K562 (cell line): ENCODE data around the gene GEMIN4. TPM values are rescaled to one million over a fixed set of nuclear protein-coding genes. Genes with fewer than 3 reads are reported as not detected.

ENCODE experiments used
- ATAC-seq: fragments of 200-7000 bp; cut with Tn5 transposase; 3 replicates; pipeline ENCODE4 v1.9.1; 2020; ENCODE audit warnings: moderate library complexity
- BruUV-seq: library from RNA; stranded (reverse); fragments of 400-500 nt; replicated peaks from 2 replicates; lab custom pipeline; 2021; lab: Mats Ljungman, UMichigan
- CTCF ChIA-PET: fragments of 300-600 bp; formaldehyde crosslinking; extraction: SDS; loops from one replicate; lab custom pipeline; 2021; ENCODE audit warnings: low intra/inter-chr PET ratio; lab: Yijun Ruan, JAX
- POLR2A ChIA-PET: fragments of 300-600, 350-650 bp; sonication (Branson Sonifier 250); formaldehyde crosslinking; extraction: SDS; loops from one replicate; lab custom pipeline; 2021; ENCODE audit warnings: antibody characterized with exemption, inconsistent platforms; lab: Yijun Ruan, JAX
- DNase-seq, 4 experiments: peaks; one replicate each; pipeline versions ENCODE4 v3.0.0 to v3.0.0-alpha.2; 2011 to 2018; ENCODE audit warnings: low spot score in 3 of 4, mixed read lengths in 3 of 4; ENCODE audit errors: extremely low read depth in 1 of 4
- FAIRE-seq: peaks from 2 replicates; lab custom pipeline; 2011; peaks lifted over from hg19 to GRCh38; lab: Jason Lieb, UNC
- H2AFZ ChIP-seq: 2 replicates; pipeline ENCODE4 v1.6.0; 2011; ENCODE audit warnings: low read depth, low read length, control low read depth, inconsistent platforms
- H3K27ac ChIP-seq: fragments of 200-600 bp; 3 replicates; pipeline ENCODE4 v1.8.0; 2011; ENCODE audit warnings: low read depth, mild to moderate bottlenecking, control low read depth, inconsistent platforms, low read length, moderate library complexity, mixed read lengths; ENCODE audit errors: extremely low read depth
- H3K27me3 ChIP-seq, 2 experiments: fragments of 300-600 bp in 1 of 2; 2 replicates in 1 of 2; 3 replicates in 1 of 2; pipeline versions ENCODE4 v1.6.0 to v1.8.0; 2011; ENCODE audit warnings: inconsistent platforms in 2 of 2, low read length in 2 of 2, mild to moderate bottlenecking in 1 of 2, mixed read lengths in 1 of 2, moderate library complexity in 1 of 2; ENCODE audit not compliant: control insufficient read depth in 2 of 2, insufficient read depth in 2 of 2
- H3K36me3 ChIP-seq: fragments of 300-600 bp; 3 replicates; pipeline ENCODE4 v1.8.0; 2011; ENCODE audit warnings: mild to moderate bottlenecking, low read length, inconsistent platforms; ENCODE audit not compliant: control insufficient read depth, insufficient read depth
- H3K4me1 ChIP-seq, 2 experiments: fragments of 200-600 bp in 1 of 2; replicated peaks in 1 of 2; 2 replicates in 1 of 2; 3 replicates in 1 of 2; pipeline versions ENCODE4 v1.5.1 to v1.8.0; 2011; ENCODE audit warnings: inconsistent platforms in 2 of 2, low read length in 2 of 2, mild to moderate bottlenecking in 1 of 2, mixed read lengths in 1 of 2, moderate library complexity in 1 of 2; ENCODE audit not compliant: control insufficient read depth in 2 of 2, insufficient read depth in 2 of 2
- H3K4me2 ChIP-seq: 2 replicates; pipeline ENCODE4 v1.6.1; 2011; ENCODE audit warnings: low read length, control low read depth, inconsistent platforms, mixed read lengths; ENCODE audit not compliant: insufficient read depth
- H3K4me3 ChIP-seq: fragments of 200-600 bp; sonication (generic), shearing (Covaris generic); 2 replicates; pipeline ENCODE4 v1.5.1; 2016; ENCODE audit warnings: control low read depth, inconsistent platforms
- H3K79me2 ChIP-seq: fragments of 200-600 bp; 3 replicates; pipeline ENCODE4 v1.8.0; 2011; ENCODE audit warnings: low read length, inconsistent platforms; ENCODE audit not compliant: control insufficient read depth, insufficient read depth
- H3K9ac ChIP-seq, 2 experiments: 2 replicates each; pipeline versions ENCODE4 v1.6.0 to v1.6.1; 2011; ENCODE audit warnings: low read depth in 2 of 2, low read length in 2 of 2, control low read depth in 1 of 2, inconsistent platforms in 1 of 2, mild to moderate bottlenecking in 1 of 2, mixed read lengths in 1 of 2; ENCODE audit not compliant: insufficient read depth in 1 of 2
- H3K9me1 ChIP-seq: one replicate; pipeline ENCODE4 v1.6.0; 2011; ENCODE audit warnings: inconsistent platforms, mild to moderate bottlenecking, low read length, moderate library complexity; ENCODE audit not compliant: control insufficient read depth, insufficient read depth
- H3K9me3 ChIP-seq: replicated peaks from 2 replicates; pipeline ENCODE4 v1.5.1; 2011; ENCODE audit warnings: low read depth, low read length, inconsistent platforms; ENCODE audit not compliant: control insufficient read depth, insufficient read depth
- H4K20me1 ChIP-seq: replicated peaks from 2 replicates; pipeline ENCODE4 v1.6.1; 2011; ENCODE audit warnings: low read length, inconsistent platforms, mixed read lengths; ENCODE audit not compliant: control insufficient read depth, insufficient read depth
- L3MBTL2 ChIP-seq: fragments of 450-650 bp; IDR thresholded peaks from 2 replicates; pipeline ENCODE4 v1.6.1; 2016; ENCODE audit warnings: mild to moderate bottlenecking, moderate library complexity
- MTA2 ChIP-seq: fragments of 450-650 bp; IDR thresholded peaks from 2 replicates; pipeline ENCODE4 v1.6.1; 2016; ENCODE audit warnings: low read depth
- POLR2A ChIP-seq: fragments of 450-650 bp; conservative IDR thresholded peaks from 2 replicates; pipeline ENCODE4 v1.6.1; 2016
- POLR2G ChIP-seq: fragments of 200-400 bp; formaldehyde crosslinking; IDR thresholded peaks from 2 replicates; pipeline ENCODE4 v1.6.1; 2017; ENCODE audit warnings: low read depth, mild to moderate bottlenecking, antibody characterized with exemption, low read length, moderate library complexity
- RBFOX2 ChIP-seq: fragments of 200-400 bp; formaldehyde crosslinking; IDR thresholded peaks from 2 replicates; pipeline ENCODE4 v1.6.1; 2017; ENCODE audit warnings: low read depth, mild to moderate bottlenecking, low read length, moderate library complexity
- SP2 ChIP-seq: IDR thresholded peaks from 2 replicates; pipeline ENCODE4 v1.6.1; 2011; ENCODE audit warnings: mild to moderate bottlenecking, low read depth, low read length, moderate library complexity; ENCODE audit not compliant: poor library complexity, severe bottlenecking; ENCODE audit errors: extremely low read depth
- ZFX ChIP-seq: sonication (generic); formaldehyde crosslinking; IDR thresholded peaks from 2 replicates; pipeline ENCODE4 v1.8.0; 2022; ENCODE audit warnings: mild to moderate bottlenecking, missing genetic modification reagents, moderate library complexity
- ZNF274 ChIP-seq: IDR thresholded peaks from 2 replicates; pipeline ENCODE4 v1.6.1; 2011; ENCODE audit warnings: low read depth, mild to moderate bottlenecking, low read length, moderate library complexity, borderline replicate concordance
- ZNF318 ChIP-seq, 2 experiments: fragments of 450-650 bp; IDR thresholded peaks; 2 replicates each; pipeline ENCODE4 v1.6.1; 2016; ENCODE audit warnings: mild to moderate bottlenecking in 2 of 2, borderline replicate concordance in 1 of 2, low read depth in 1 of 2, moderate library complexity in 1 of 2
- WGBS: fragments of 100-300 bp; shearing (Covaris generic); methylation state at CpG from one replicate; pipeline ENCODE4 v1.1.6; 2016; ENCODE audit warnings: low coverage, mixed read lengths; ENCODE audit not compliant: insufficient coverage; ENCODE audit errors: missing lambda C conversion rate; 5-methylcytosine and 5-hydroxymethylcytosine counted together
- in situ Hi-C: fragments of 300-500 bp; cut with MboI; formaldehyde crosslinking; loops from 4 replicates; pipeline ENCODE4 v1.15.0; 2018; ENCODE audit warnings: inconsistent platforms, mixed read lengths
- intact Hi-C: fragments of 100-400 bp; cut with micrococcal nuclease; formaldehyde crosslinking; loops from 2 replicates; pipeline ENCODE4 v1.14.2; 2022
- polyA plus RNA-seq, 8 experiments: library from polyadenylated mRNA; depleted of rRNA in 4 of 8; stranded (reverse) in 5 of 8; unstranded in 3 of 8; fragments of >200 nt; fragmentation: Nextera tagmentation in 2 of 8; fragmentation: Illumina TruSeq in 1 of 8; extraction: Ambion mirVana in 2 of 8; extraction: Trizol in 1 of 8; gene quantifications; 2 replicates each; pipeline versions ENCODE4 v1.2.1 to v1.2.3, GENCODE V29; 2011 to 2014; ENCODE audit warnings: inconsistent platforms in 1 of 8, missing spikeins in 1 of 8
- total RNA-seq, 7 experiments: library from RNA; depleted of rRNA in 6 of 7; stranded (reverse); fragments of >200 nt in 6 of 7; fragmentation: Illumina TruSeq in 2 of 7; extraction: Trizol in 2 of 7; gene quantifications; 2 replicates each; pipeline versions ENCODE4 v1.2.1 to v1.2.3, GENCODE V29; 2011 to 2021; ENCODE audit warnings: low replicate concordance in 1 of 7
- TF ChIP-seq, protein P1 (sequence below): IDR thresholded peaks from 2 replicates; pipeline ENCODE4 v1.6.1; 2011; ENCODE audit not compliant: insufficient read length; ENCODE audit errors: extremely low read depth

The GEMIN4 gene
- total and polyA plus RNA-seq, 9 of the 15 experiments (the other 6 are each of a cell fraction or from before 2014, with no cell fraction given), result 1.8 to 42.5 (median 10.8) TPM

- no peaks in the 10 kb centered on the region for H3K9me3 ChIP-seq
- peaks cover 7 to 17% of the 10 kb centered on the region in 2 experiments; a peak in 4 of 5 replicates for H3K4me1 ChIP-seq
- in situ Hi-C loops, result no loop called here
- H3K79me2 ChIP-seq, result peaks cover 12% of the 10 kb centered on the region; the same call in 2 of the 3 replicates
- ATAC-seq (peak; percentile 80), DNase-seq (peak in 2 of 4 experiments; percentile 34 to 40), FAIRE-seq (peak; percentile 26)
- peaks cover 26% of the 10 kb centered on the region; the same call in 2 of the 3 replicates for H3K36me3 ChIP-seq
- peak overlapping the region; percentile 58 for H3K4me3 ChIP-seq
- BruUV-seq, result no TSS peak
- 9% methylated on average over 21 of the region's 57 CpGs for WGBS
- H3K9ac ChIP-seq, result peak overlapping the region; percentile 69 to 91
- ChIA-PET POLR2A (interaction anchor here (0.7 to 1.0 kb wide), 2 partner anchors 9 to 14 kb away, joined by 3 read pairs; no protein-coding TSS in a partner anchor), CTCF (no interaction called here)
- intact Hi-C loops, result no loop called here
- H3K4me2 ChIP-seq, result peak overlapping the region; percentile 85
- H4K20me1 ChIP-seq, result no peaks in the 10 kb centered on the region
- H3K27ac ChIP-seq, result peak overlapping the region; percentile 74
- peak overlapping the region; percentile 62 for H2AFZ ChIP-seq
- H3K9me1 ChIP-seq, result no peaks in the 10 kb centered on the region
- H3K27me3 ChIP-seq, result no peaks in the 10 kb centered on the region
- TF ChIP-seq ZNF274, result no peak
- peak; percentile 11; the same call in 1 of the 2 replicates for TF ChIP-seq ZFX
- TF ChIP-seq SP2, result no peak
- peak; percentile 60 for TF ChIP-seq POLR2G
- peak; percentile 72 for TF ChIP-seq RBFOX2
- TF ChIP-seq, protein P1, sequence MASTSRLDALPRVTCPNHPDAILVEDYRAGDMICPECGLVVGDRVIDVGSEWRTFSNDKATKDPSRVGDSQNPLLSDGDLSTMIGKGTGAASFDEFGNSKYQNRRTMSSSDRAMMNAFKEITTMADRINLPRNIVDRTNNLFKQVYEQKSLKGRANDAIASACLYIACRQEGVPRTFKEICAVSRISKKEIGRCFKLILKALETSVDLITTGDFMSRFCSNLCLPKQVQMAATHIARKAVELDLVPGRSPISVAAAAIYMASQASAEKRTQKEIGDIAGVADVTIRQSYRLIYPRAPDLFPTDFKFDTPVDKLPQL, result no peak
- TF ChIP-seq MTA2, result no peak
- peak; percentile 76; the same call in 1 of the 2 replicates for TF ChIP-seq L3MBTL2
- TF ChIP-seq POLR2A, result 0 out of 2 replicates have a peak, but pooled peaks have one; percentile 15
- TF ChIP-seq ZNF318 (IDR thresholded peaks at IDR 0.05; ENCODE audit: borderline replicate concordance in 1 of 2, low read depth in 1 of 2), result no peak
Measured at GRCh38 chr17:732902-733720, 19.0 kb downstream of the GEMIN4 start.
